K562 (cell line): ENCODE measurements around the gene COA4. TPM values are rescaled to one million over a fixed set of nuclear protein-coding genes. Genes with fewer than 3 reads are reported as not detected.

Experiments
- ATAC-seq: fragments of 200-7000 bp; cut with Tn5 transposase; 3 replicates; pipeline ENCODE4 v1.9.1; 2020; ENCODE audit warnings: moderate library complexity
- BruUV-seq: library from RNA; stranded (reverse); fragments of 400-500 nt; replicated peaks from 2 replicates; lab custom pipeline; 2021; lab: Mats Ljungman, UMichigan
- CTCF ChIA-PET: fragments of 300-600 bp; formaldehyde crosslinking; extraction: SDS; loops from one replicate; lab custom pipeline; 2021; ENCODE audit warnings: low intra/inter-chr PET ratio; lab: Yijun Ruan, JAX
- POLR2A ChIA-PET: fragments of 300-600, 350-650 bp; sonication (Branson Sonifier 250); formaldehyde crosslinking; extraction: SDS; loops from one replicate; lab custom pipeline; 2021; ENCODE audit warnings: antibody characterized with exemption, inconsistent platforms; lab: Yijun Ruan, JAX
- DNase-seq, 4 experiments: peaks; one replicate each; pipeline versions ENCODE4 v3.0.0 to v3.0.0-alpha.2; 2011 to 2018; ENCODE audit warnings: low spot score in 3 of 4, mixed read lengths in 3 of 4; ENCODE audit errors: extremely low read depth in 1 of 4
- FAIRE-seq: peaks from 2 replicates; lab custom pipeline; 2011; peaks lifted over from hg19 to GRCh38; lab: Jason Lieb, UNC
- H2AFZ ChIP-seq: 2 replicates; pipeline ENCODE4 v1.6.0; 2011; ENCODE audit warnings: low read depth, low read length, control low read depth, inconsistent platforms
- H3K27ac ChIP-seq: fragments of 200-600 bp; 3 replicates; pipeline ENCODE4 v1.8.0; 2011; ENCODE audit warnings: low read depth, mild to moderate bottlenecking, control low read depth, inconsistent platforms, low read length, moderate library complexity, mixed read lengths; ENCODE audit errors: extremely low read depth
- H3K27me3 ChIP-seq, 2 experiments: fragments of 300-600 bp in 1 of 2; 2 replicates in 1 of 2; 3 replicates in 1 of 2; pipeline versions ENCODE4 v1.6.0 to v1.8.0; 2011; ENCODE audit warnings: inconsistent platforms in 2 of 2, low read length in 2 of 2, mild to moderate bottlenecking in 1 of 2, mixed read lengths in 1 of 2, moderate library complexity in 1 of 2; ENCODE audit not compliant: control insufficient read depth in 2 of 2, insufficient read depth in 2 of 2
- H3K36me3 ChIP-seq: fragments of 300-600 bp; 3 replicates; pipeline ENCODE4 v1.8.0; 2011; ENCODE audit warnings: mild to moderate bottlenecking, low read length, inconsistent platforms; ENCODE audit not compliant: control insufficient read depth, insufficient read depth
- H3K4me1 ChIP-seq, 2 experiments: fragments of 200-600 bp in 1 of 2; replicated peaks in 1 of 2; 2 replicates in 1 of 2; 3 replicates in 1 of 2; pipeline versions ENCODE4 v1.5.1 to v1.8.0; 2011; ENCODE audit warnings: inconsistent platforms in 2 of 2, low read length in 2 of 2, mild to moderate bottlenecking in 1 of 2, mixed read lengths in 1 of 2, moderate library complexity in 1 of 2; ENCODE audit not compliant: control insufficient read depth in 2 of 2, insufficient read depth in 2 of 2
- H3K4me2 ChIP-seq: 2 replicates; pipeline ENCODE4 v1.6.1; 2011; ENCODE audit warnings: low read length, control low read depth, inconsistent platforms, mixed read lengths; ENCODE audit not compliant: insufficient read depth
- H3K4me3 ChIP-seq: fragments of 200-600 bp; sonication (generic), shearing (Covaris generic); 2 replicates; pipeline ENCODE4 v1.5.1; 2016; ENCODE audit warnings: control low read depth, inconsistent platforms
- H3K79me2 ChIP-seq: fragments of 200-600 bp; 3 replicates; pipeline ENCODE4 v1.8.0; 2011; ENCODE audit warnings: low read length, inconsistent platforms; ENCODE audit not compliant: control insufficient read depth, insufficient read depth
- H3K9ac ChIP-seq, 2 experiments: 2 replicates each; pipeline versions ENCODE4 v1.6.0 to v1.6.1; 2011; ENCODE audit warnings: low read depth in 2 of 2, low read length in 2 of 2, control low read depth in 1 of 2, inconsistent platforms in 1 of 2, mild to moderate bottlenecking in 1 of 2, mixed read lengths in 1 of 2; ENCODE audit not compliant: insufficient read depth in 1 of 2
- H3K9me1 ChIP-seq: one replicate; pipeline ENCODE4 v1.6.0; 2011; ENCODE audit warnings: inconsistent platforms, mild to moderate bottlenecking, low read length, moderate library complexity; ENCODE audit not compliant: control insufficient read depth, insufficient read depth
- H3K9me3 ChIP-seq: replicated peaks from 2 replicates; pipeline ENCODE4 v1.5.1; 2011; ENCODE audit warnings: low read depth, low read length, inconsistent platforms; ENCODE audit not compliant: control insufficient read depth, insufficient read depth
- H4K20me1 ChIP-seq: replicated peaks from 2 replicates; pipeline ENCODE4 v1.6.1; 2011; ENCODE audit warnings: low read length, inconsistent platforms, mixed read lengths; ENCODE audit not compliant: control insufficient read depth, insufficient read depth
- ARID1B ChIP-seq: fragments of 450-650 bp; IDR thresholded peaks from 2 replicates; pipeline ENCODE4 v1.6.1; 2016; ENCODE audit warnings: antibody characterized with exemption, mild to moderate bottlenecking, inconsistent platforms
- FOXP4 ChIP-seq: sonication (generic); formaldehyde crosslinking; IDR thresholded peaks from 2 replicates; pipeline ENCODE4 v1.8.0; 2022; ENCODE audit warnings: mild to moderate bottlenecking, missing genetic modification reagents, borderline replicate concordance
- MYNN ChIP-seq, 2 experiments: sonication (generic); formaldehyde crosslinking in 1 of 2; IDR thresholded peaks; 2 replicates each; pipeline versions ENCODE4 v1.5.0 to v1.6.1; 2016 to 2020; ENCODE audit warnings: antibody characterized with exemption in 1 of 2, missing genetic modification reagents in 1 of 2
- NKRF ChIP-seq: fragments of 450-650 bp; IDR thresholded peaks from 2 replicates; pipeline ENCODE4 v1.6.1; 2016; ENCODE audit warnings: borderline replicate concordance
- NRF1 ChIP-seq, 2 experiments: fragments of 450-650 bp; IDR thresholded peaks in 1 of 2; conservative IDR thresholded peaks in 1 of 2; 2 replicates each; pipeline ENCODE4 v1.6.1; 2014; ENCODE audit warnings: mild to moderate bottlenecking in 2 of 2
- PREB ChIP-seq: sonication (generic); formaldehyde crosslinking; IDR thresholded peaks from 2 replicates; pipeline ENCODE4 v1.8.1; 2023; ENCODE audit warnings: mild to moderate bottlenecking, missing genetic modification reagents
- U2AF1 ChIP-seq: fragments of 200-400 bp; formaldehyde crosslinking; optimal IDR thresholded peaks from 2 replicates; pipeline ENCODE3; 2017; ENCODE audit warnings: mild to moderate bottlenecking, low read depth, low read length, moderate library complexity
- ZNF699 ChIP-seq: fragments of 250-450 bp; sonication (Bioruptor Pico); IDR thresholded peaks from 2 replicates; pipeline ENCODE4 v1.8.0; 2021; ENCODE audit warnings: mild to moderate bottlenecking, moderate library complexity; ENCODE audit not compliant: insufficient replicate concordance
- WGBS: fragments of 100-300 bp; shearing (Covaris generic); methylation state at CpG from one replicate; pipeline ENCODE4 v1.1.6; 2016; ENCODE audit warnings: low coverage, mixed read lengths; ENCODE audit not compliant: insufficient coverage; ENCODE audit errors: missing lambda C conversion rate; 5-methylcytosine and 5-hydroxymethylcytosine counted together
- in situ Hi-C: fragments of 300-500 bp; cut with MboI; formaldehyde crosslinking; loops from 4 replicates; pipeline ENCODE4 v1.15.0; 2018; ENCODE audit warnings: inconsistent platforms, mixed read lengths
- intact Hi-C: fragments of 100-400 bp; cut with micrococcal nuclease; formaldehyde crosslinking; loops from 2 replicates; pipeline ENCODE4 v1.14.2; 2022
- polyA plus RNA-seq, 8 experiments: library from polyadenylated mRNA; depleted of rRNA in 4 of 8; stranded (reverse) in 5 of 8; unstranded in 3 of 8; fragments of >200 nt; fragmentation: Nextera tagmentation in 2 of 8; fragmentation: Illumina TruSeq in 1 of 8; extraction: Ambion mirVana in 2 of 8; extraction: Trizol in 1 of 8; gene quantifications; 2 replicates each; pipeline versions ENCODE4 v1.2.1 to v1.2.3, GENCODE V29; 2011 to 2014; ENCODE audit warnings: inconsistent platforms in 1 of 8, missing spikeins in 1 of 8
- total RNA-seq, 7 experiments: library from RNA; depleted of rRNA in 6 of 7; stranded (reverse); fragments of >200 nt in 6 of 7; fragmentation: Illumina TruSeq in 2 of 7; extraction: Trizol in 2 of 7; gene quantifications; 2 replicates each; pipeline versions ENCODE4 v1.2.1 to v1.2.3, GENCODE V29; 2011 to 2021; ENCODE audit warnings: low replicate concordance in 1 of 7

Gene COA4
- total and polyA plus RNA-seq, 9 of the 15 experiments (the other 6 are each of a cell fraction or from before 2014, with no cell fraction given), result 108 to 255 (median 152) TPM

GRCh38 chr11:73888244-73888643, 11.6 kb upstream of the COA4 start (continued):
- TF ChIP-seq ZNF699 (CRISPR knock-in tag), result no peak
- TF ChIP-seq, all 486 proteins: peak for 0

- BruUV-seq, result no TSS peak
- no peak for DNase-seq
- no peak for TF ChIP-seq MYNN (IDR thresholded peaks at IDR 0.05)
- TF ChIP-seq MYNN (CRISPR knock-in tag; IDR thresholded peaks at IDR 0.05), result no peak
- no peak for TF ChIP-seq ARID1B
- no peak for TF ChIP-seq NKRF
- TF ChIP-seq NRF1 (conservative IDR thresholded peaks at IDR 0.05 in 1 of 2, IDR thresholded peaks at IDR 0.05 in 1 of 2), result no peak
- no peak for TF ChIP-seq FOXP4 (CRISPR knock-in tag)
- no peak for TF ChIP-seq PREB (CRISPR knock-in tag)
- TF ChIP-seq U2AF1, result no peak
Measured at GRCh38 chr11:73883856-73884255, 7.2 kb upstream of the COA4 start.

More at GRCh38 chr11:73883856-73884255, 7.2 kb upstream of the COA4 start:
- H3K27ac ChIP-seq, result no peak overlapping the region
- no peaks in the 10 kb centered on the region for H4K20me1 ChIP-seq
- no peak overlapping the region for H2AFZ ChIP-seq
- no peak overlapping the region for H3K4me3 ChIP-seq
- ATAC-seq, result no peak
- H3K9ac ChIP-seq, result no peak overlapping the region
- intact Hi-C loops, result no loop called here
- no peak for FAIRE-seq
- no peaks in the 10 kb centered on the region for H3K9me1 ChIP-seq
- H3K4me1 ChIP-seq, result peaks cover 2 to 5% of the 10 kb centered on the region in 2 experiments; a peak in 3 of 5 replicates
- H3K79me2 ChIP-seq, result 0 out of 3 replicates have a peak, but pooled peaks cover 7% of the 10 kb centered on the region
- CTCF ChIA-PET, result no interaction called here
- 96% methylated on average over 2 of the region's 2 CpGs for WGBS
- H3K4me2 ChIP-seq, result no peak overlapping the region
- H3K36me3 ChIP-seq, result peaks cover 26% of the 10 kb centered on the region
- H3K9me3 ChIP-seq, result no peaks in the 10 kb centered on the region
- POLR2A ChIA-PET, result interaction anchor here (1.1 kb wide), 1 partner anchor 189 kb away, joined by 3 read pairs; no protein-coding TSS in a partner anchor
- no peaks in the 10 kb centered on the region for H3K27me3 ChIP-seq
- in situ Hi-C loops, result no loop called here
